CD4-positive, alpha-beta T cell treated with Interleukin-21 for 1 hour (primary cell): ENCODE measurements around the gene CCNE1.

Experiments
- DNase-seq: peaks from one replicate; pipeline ENCODE4 v3.0.0-alpha.2; 2020

Gene CCNE1

DNA sequence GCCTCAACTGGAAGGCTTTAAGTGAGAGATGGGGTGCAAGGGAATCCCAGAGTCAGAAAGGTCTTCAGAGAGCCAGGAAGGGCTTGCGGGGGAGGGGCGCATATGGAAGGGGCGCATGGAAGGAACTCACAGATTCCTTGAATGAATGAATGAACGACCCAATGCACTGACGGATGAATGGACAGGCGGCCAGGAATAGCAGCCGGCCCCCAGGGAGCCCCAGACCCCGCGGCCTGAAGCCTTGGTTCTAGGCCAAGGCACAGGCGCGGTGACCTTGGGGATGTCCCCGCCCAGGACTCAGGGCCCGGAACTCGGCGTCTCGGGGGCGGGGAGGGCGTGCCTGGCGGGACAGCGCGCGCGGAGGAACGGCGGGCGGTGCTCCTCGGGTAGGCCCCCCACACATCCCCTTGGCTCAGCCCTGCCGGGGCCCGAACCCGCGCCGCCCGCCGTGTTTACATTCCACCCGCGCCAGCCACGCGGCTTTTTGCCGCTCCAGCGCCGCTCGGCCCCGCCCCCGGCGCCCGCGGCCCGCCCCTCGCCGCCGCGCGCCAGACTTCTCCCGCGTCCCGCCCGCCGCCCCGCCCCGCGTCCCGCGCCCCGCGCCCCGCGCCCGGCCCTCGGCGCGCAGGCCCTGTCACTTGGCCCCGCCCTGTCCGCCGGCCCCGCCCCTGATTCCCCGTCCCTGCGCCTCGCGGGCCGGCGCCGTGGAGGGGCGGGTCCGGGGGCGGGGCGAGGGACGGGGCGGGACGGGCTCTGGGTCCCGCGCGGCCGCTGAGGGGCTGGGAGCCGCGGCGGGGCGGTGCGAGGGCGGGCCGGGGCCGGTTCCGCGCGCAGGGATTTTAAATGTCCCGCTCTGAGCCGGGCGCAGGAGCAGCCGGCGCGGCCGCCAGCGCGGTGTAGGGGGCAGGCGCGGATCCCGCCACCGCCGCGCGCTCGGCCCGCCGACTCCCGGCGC, at the start of gene CCNE1:
Gene CCNE1 (plus strand): TSS at position 867 of the 955 bp plus-strand sequence. CDS start 565 bp downstream, outside the sequence.
- peak; percentile 95 for DNase-seq

DNA sequence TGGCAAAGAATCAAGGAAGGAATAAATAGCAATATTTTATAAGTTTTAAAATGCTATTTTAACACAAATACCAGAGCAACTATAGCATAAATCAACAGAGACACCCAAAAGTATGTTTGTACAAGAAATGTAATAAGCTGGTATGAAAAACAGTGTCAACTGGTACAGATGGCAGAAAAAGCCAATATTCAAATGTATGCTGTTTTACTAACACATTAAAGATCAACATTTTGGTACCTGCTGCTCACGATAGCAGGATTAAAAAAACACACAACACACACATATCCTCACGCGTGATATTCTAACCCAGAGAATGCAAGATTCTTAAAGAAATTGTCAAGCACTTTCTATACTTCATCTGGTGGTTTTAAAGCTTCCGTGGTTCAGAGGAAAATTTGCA, 48.6 kb upstream of the CCNE1 start:
- DNase-seq = no peak

DNA sequence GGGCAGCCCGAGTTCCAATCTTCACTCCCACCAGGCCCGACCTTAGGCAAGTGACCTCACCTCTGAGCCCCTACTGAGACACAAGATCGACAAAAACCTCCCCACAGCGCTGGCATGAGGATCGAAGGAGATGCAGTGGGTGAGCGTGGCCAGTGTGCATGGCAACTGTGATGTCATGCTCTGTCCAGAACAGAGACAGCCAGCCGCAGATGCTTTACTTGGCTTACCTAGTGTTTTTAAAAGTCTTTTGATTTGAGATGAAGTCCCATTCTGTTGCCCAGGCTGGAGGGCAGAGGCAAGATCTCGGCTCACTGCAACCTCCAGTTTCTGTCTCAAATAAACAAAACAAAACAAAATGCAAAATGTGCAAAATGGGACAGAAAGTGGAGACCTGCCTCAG, 47.4 kb upstream of the CCNE1 start:
- DNase-seq = no peak

DNA sequence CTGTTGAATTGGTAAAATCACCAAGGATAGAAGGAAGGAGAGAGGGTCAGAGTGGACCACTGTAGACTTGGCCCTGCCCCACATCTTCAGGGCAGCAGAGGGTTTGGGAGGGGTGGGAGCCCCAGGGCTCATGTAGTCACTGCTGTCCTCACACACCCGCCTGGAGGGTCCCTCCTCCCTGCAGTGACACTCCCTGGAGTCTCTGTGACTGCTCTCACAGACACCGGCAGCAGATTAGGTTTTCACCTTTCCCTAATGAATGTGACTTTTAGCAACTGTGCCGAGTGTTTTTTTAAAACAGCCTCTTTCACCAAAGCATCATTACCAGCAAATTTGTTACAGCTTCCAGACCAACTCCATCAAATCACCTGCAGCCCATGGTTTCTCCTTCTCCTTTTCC, 45.7 kb upstream of the CCNE1 start:
- no peak for DNase-seq

DNA sequence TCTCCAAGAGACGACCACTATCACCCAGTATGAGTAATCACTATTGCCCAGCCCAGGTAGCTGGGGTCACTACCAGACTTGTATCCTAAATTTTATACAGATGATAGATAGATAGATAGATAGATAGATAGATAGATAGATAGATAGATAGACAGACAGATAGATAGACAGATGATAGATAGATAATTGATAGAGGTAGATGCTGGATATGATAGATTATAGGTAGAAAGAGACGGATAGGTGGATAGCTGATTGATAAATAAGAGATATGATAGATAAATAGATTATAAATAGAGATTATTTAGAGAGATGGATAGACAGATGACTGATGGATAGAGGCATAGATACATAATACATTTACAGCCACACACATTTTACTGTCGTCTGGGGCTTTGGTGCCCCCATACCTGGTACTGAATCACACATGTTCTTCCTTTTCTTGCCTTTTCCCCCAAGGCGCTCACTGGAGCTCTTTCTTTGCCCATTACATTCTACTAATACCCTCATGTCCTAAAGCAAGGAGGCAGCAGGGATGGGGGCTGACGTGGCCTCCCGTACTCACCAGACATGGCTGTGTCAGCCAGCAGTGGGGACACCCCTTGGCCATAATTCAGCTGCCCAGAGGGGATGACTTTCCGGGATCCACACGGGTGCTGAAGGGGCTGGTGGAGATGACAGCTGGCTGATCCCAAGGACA, 44.6 kb upstream of the CCNE1 start:
- DNase-seq = no peak

DNA sequence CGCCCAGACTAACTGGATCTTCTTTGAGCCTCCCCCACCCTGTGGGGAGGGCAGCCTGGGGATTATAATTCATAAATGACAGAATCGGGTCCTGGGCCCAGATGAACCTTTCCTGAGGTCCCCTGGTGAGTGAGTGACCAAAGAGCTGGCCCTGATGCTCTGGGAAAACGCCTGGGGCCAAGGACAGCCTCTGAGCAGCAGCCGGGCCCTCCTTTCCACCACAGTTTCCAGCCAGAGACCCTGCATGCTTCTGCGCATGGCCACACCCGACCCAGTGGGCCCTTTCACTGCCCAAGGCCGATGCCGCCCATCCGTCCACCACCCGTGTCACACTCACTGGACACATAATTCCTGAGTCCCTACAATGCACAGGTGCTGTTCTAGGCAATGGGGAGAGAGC, 43.6 kb upstream of the CCNE1 start:
- DNase-seq = no peak

DNA sequence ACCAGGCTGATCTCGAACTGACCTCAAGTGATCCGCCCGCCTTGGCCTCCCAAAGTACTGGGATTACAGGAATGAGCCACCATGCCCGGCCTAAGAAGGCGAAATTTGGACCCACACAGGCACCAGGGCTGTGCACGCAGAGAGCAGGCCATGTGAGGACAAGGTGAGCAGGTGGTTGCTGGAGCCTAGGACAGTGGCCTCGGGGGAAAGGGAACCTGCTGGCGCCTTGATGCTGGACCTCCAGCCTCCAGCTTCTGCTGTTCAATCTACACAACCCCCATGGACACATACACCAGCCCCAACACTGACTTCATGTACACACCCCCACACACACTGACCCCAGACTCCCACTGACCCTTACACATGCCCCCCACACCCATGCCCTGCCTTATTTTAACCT, 41.8 kb upstream of the CCNE1 start:
- DNase-seq = no peak

DNA sequence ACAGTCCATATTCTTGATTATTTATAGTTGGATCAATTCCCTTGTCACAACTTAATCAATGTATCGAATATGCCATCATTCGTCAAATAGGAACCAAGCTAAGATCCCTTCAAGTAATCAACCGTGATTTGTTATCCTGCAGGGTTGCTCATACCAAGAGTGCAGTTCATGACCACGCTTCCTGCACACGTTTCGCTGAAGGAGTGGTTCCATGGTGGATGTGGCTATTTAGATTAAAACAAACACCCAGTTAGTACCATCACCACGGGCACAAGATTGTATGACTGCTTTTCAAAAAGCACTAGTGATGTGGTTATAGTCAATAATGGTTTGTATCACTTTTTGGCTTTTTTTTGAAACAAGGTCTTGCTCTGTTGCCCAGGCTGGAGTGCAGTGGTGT, 41.1 kb upstream of the CCNE1 start:
- DNase-seq = no peak

DNA sequence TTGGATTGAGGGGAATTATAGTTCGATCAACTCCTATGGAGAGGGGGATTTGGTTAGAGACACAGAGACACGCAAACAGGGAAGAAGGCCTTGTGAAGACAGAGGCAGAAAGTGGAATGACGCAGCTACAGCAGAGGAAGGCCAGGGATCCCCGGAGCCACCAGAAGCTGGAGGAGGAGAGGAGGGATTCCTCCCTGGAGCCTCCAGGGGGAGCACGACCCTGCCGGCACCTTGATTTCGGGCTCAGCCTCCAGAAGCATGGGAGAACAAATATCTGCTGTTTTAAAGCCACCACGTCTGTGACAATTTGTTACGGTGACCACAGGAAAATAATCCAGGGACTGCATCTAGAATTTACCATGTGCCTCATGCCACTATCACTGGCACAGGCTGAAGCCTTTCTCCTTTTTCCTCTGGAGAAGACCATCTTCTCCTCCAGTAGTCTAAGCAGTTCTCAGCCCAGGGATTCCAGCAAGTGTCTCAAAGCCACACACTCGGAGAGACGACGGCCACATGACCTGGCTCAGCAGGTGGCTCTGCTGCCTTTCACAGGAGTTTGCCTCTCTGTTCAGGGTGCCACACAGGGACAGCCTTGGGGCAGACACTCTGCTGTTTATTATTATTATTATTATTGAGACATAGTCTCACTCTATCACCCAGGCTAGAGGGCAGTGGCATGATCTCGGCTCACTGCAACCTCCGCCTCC, 39.9 kb upstream of the CCNE1 start:
- DNase-seq = peak; percentile 31

DNA sequence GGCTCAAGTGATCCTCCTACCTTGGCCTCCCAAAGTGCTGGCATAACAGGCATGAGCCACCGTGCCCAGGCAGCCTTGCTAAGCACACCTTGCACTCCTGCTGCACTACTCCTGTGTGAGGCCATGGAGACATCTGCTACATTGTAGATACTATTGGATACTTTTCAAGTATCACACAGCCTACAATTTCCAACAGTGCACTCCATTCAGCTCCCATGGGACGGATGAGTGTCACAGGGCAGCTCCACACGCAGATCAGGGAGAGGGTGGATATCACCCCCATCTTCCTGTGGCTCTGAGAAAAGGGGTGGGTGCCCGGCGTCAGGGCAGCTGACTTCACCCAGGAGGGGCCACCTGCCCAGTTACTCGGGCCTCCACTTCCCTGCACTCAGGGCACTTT, 39.1 kb upstream of the CCNE1 start:
- no peak for DNase-seq

DNA sequence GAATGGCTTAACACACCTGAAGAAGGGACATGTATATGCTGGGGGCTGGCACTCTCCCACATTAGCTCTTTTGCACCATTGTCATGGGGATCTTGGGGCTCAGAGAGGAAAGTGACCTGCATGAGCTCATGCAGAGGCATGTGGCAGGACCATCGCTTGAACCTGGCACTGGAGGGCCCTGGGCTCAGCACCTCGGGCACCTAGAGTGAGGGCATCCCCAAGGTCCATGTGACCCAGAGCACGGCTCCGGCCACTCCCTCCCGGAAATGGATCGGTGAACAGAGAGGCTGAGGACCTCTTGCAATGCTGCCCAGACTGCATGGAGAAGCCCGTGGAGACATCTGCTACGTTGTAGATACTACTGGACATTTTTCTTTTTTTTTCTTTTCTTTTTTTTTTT, 38.6 kb upstream of the CCNE1 start:
- no peak for DNase-seq

DNA sequence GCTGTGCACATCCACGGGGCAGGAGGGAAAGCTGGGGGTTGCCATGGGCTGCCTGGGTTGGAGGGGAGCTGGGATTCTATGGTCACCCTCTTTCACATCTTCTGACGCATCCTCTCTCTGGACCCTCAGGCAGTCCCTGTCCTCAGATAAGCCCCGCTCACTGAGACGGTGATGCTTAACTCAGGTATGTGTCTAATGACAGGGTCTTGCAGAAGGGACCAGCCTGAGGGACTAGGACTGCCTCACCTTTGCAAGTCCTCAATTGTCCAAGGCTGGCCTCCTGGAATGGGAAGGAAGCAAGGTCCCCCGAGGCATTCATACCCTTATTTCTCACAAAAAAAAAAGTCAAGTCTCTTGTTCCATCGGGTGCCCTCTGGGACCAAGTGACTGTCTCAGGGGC, 37.7 kb upstream of the CCNE1 start:
- no peak for DNase-seq

DNA sequence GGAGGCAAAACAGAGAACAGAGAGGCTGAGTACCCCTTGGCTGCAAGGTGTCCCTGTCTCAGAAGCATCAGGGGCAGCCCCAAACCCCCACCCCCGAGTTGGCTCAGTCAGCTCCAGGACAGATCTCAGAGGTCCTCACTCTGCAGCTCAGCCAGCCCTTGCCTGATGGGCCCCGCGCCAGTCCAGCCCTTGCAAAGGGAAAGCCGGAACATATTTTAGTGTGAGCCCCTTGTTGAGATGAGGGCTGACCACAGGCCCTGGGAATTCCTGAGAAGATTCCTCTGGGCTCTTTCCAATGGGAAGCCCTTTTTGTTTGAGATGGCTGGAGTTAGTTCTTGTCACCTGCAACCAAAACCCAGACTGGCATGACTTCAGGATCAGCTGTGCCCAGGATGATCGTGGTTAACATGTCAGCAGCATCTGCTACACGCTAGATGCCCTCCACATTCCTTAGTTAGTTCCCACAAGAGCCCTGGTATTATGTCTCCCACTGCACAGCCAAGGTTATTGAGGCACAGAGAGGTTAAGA, 33.9 kb upstream of the CCNE1 start:
- DNase-seq = no peak

DNA sequence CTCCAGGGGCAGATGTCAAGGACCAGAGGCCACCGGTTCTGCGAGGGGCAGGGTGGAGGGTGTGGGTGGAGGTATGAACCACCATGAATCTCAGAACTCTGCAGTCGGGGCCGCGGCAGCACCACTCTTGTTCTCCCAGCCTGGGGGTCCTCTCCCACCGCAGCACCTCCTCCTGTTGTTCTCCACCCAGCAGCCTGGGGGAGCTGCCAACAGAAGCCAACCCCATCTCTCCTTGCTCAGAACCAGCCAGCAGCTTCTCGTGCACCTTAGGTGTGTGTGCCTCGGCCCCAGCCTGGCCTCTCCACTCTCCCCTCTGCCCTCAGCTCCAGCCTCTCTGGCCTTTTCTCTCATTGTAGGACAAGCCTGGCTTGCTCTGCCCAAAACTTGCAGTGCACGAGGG, 31.9 kb upstream of the CCNE1 start:
- DNase-seq = no peak

DNA sequence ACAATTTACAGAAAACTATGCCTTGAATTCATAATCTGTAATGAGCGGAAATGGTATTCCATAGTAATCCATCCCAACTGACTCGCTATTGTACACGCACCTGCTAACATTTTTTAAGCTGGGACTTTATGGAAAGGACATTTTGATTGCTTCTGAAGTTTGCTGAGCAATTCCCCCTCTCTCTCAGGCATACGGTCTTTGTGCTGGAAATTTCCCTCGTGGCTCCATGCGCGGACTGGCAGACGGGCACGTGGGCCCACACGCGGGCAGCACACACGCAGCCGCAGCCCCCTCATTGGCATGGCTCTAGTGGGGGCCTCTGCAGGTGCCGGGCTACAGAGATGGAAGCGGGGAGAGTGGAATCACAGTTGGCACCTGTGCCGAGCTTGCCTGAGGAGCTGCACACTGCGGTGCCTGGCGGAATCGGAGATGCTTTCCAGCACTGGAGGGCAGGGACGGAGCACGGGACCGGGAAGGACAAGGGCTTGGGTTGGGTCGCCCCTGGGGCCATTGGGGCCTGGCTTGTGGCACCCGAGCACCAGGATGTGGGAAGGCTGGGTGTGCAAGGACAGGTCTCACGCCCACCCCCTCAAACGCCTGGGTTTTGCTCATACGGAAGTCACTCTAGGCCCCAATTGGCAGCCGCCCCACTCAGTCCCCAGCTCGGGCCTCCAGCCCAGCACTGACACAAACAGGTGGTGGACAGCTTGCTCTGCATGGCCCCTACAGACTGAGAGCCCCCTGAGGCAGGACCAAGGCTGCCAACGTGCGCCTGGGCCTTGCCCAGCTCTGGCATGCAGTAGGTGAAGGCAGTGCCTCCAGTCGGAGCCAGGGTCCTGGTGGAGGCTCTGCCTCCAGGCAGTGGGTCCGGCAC, 30.2 kb upstream of the CCNE1 start:
- no peak for DNase-seq

DNA sequence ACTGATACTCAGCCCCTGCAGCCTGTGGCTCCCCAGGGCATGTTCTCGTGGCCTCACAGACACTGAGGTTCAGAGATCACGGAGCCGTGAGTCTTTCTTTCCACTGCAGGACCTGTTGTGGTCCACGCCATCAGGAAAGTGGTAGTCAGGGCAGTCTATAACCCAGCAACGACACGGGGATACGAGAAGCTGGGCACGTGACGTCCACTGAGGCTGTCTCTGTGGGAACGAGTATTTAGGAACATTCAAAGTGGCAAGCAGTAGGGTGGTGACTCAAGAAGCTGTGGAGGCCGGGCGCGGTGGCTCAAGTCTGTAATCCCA, 29.6 kb upstream of the CCNE1 start:
- no peak for DNase-seq

DNA sequence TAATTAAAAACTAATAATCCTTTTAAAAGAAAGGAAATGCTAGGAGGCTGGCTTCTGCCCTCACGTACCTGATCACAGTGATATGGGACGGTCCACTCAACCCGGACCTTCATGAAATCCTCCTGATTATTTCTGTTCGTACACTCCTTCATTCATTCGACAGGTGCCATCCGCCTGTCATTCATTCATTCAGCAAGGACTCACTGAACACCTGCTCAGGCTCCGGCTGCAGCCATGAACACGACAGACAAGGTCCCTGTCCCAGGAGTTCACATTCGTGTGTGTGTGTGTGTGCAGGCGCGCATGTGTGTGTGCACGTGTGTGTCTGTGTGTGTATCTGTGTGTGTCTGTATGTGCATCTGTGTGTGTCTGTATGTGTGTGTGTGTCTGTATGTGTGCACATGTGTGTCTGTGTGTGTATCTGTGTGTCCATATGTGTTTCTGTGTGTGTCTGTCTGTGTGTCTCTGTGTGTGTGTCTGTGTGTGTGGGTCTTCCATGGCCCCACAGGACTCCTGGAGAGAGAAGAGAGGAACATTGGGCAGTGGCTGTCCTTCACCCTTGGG, 28.1 kb upstream of the CCNE1 start:
- no peak for DNase-seq

DNA sequence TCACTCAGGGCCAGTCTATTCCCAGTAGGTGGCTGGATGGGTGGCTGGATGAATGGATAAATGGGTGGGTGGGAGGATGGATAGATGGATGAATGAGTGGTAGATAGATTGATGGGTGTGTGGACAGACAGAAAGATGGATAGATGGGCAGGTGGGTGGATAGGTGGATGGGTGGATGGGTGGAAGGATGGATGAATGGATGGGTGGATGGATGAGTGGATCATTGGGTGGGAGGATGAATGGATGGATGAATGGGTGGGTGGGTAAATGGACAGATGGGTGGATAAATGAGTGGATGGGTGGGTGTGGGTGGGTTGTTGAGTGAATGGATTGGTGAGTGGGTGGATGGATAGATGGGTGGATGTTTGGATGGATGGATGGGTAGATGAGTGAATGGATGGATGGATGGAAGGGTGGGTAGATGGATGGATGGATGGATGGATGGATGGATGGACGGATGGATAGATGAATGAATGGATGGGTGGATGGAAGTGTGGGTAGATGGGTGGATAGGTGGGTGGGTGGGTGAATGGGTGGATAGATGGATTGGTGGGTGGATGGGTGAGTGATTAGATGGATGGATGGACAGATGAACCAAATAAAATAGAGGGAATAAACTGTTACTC, 27.1 kb upstream of the CCNE1 start:
- DNase-seq = no peak

DNA sequence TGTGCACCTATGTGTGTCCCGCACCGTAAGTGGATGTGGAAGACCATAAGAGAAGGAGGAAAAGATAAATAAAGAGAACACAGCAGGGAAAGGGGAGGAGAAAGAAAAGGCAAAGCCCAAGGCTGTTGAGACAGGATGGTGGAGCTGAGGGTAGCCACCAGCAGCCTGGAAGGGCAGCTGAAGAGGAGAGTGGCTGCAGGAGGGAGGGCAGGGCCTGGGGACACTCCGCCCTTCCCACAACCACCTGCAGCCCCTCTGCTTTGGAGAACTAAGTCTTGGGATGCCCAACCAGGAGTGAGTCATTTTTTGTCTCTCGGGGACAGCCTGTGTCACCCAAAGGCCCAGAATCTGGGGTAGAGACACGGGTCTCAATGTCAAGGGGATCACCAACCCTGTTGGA, 26.4 kb upstream of the CCNE1 start:
- no peak for DNase-seq

DNA sequence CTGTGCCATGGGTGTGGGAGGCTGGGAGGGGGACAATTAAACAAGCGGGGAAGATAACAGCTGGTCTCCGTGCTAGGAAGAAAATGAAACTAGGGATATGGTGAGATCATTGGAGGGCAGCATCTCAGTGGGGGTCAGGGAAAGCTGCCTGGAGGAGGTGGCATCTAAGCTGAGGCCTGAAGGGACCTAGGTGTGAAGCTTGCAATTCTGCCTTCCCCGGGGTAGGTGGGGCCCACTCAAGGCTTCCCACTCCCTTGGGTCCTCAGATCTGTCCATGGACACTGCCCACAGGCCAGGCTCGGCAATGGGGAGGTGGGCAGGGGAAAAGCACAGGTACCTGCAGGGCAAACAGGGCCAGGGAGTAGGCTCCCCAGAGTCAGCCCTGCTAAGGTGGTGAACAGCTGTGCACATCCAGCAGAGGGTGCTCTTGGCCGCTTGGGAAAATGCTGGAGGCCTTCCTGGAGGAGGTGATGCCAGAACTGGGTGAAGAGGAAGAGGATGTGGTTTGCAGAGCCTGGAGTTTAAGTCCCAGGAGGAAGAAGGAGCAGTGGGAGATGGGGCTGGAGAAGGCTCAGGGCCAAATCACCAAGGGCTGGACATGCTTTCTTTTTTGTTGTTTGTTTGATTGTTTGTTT, 25.7 kb upstream of the CCNE1 start:
- DNase-seq = peak; percentile 9

DNA sequence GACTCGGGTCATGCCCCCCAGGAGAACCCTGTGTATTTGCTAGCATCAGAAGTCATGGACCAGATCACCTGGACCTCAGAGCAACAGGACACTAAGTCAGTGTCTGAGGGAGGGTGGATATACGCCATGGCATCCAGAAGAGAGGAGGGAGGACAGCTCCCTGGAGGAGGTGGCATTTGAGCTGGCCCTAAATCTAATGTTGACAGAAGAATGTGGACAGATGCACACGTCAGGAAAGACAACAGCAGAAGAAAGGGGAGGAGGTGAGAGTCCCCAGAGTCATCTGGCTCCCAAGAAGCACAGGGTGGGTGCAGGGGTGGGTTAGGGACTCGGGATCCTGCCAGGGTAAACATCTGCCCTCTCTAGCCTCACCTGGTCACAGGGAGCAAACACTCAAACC, 24.5 kb upstream of the CCNE1 start:
- DNase-seq = no peak
